Fibroblast of gingiva (primary cell): Measurements from ENCODE around the gene SETMAR.
A peak's percentile ranks its signal among the peaks of the same experiment; 100 is the strongest.
"Not testable (repeated sequence)": the region's sequence is repeated elsewhere in the genome, so short reads cannot be mapped to it uniquely, and the experiment has no call there.

Experiments
- DNase-seq: peaks from one replicate; pipeline ENCODE4 v3.0.0-alpha.2; 2011; ENCODE audit warnings: low read depth

Gene SETMAR

DNA sequence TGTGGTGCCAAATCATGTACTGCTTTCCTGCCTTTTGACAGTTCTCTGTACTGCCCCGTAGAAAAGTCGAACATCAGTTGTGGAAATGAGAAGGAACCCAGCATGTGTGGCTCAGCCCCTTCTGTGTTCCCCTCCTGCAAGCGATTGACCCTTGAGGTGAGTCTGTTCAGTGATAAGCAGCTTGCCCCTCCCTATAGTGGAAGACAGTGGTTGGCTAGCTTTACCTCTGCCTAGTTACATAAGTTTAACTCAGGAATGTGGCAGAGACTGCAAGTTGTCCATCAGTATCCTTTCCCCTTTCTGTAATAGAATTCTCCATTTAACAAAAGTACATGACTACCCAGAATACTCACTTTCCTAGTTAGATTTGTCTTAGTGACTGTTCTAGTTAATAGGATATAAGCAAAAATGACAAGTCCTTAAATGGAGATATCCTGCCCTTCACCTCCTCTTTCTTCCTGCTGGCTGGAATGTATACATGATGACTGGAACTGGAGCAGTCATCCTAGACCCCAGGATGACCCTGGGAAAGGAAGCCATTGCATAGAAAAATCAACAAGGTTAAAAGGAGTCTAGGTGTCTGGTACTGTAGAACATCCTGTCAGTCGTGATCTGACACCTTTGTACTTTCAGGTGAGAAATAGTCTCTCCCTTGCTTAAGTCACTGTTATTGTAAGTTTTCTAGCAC lies 10.6 kb downstream of the SETMAR start:
- no peak for DNase-seq

DNA sequence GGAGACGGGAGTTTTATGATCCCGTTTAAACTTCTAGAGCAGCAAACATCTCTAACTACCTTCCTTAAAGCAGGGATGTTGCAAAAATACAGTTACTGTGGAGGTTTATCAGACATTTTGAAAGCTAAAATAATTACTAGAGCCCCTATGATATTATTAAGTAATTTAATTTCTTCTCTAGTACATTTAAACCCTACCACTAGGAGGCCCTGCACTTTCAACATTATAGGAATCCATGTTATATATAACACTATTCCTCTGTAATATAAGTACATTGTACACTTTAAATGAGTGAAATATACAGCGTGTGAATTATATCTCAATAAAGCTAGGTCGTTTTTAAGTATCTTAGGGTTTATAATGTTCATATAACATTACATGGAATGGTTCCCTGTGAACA lies 11.5 kb downstream of the SETMAR start:
- no peak for DNase-seq

DNA sequence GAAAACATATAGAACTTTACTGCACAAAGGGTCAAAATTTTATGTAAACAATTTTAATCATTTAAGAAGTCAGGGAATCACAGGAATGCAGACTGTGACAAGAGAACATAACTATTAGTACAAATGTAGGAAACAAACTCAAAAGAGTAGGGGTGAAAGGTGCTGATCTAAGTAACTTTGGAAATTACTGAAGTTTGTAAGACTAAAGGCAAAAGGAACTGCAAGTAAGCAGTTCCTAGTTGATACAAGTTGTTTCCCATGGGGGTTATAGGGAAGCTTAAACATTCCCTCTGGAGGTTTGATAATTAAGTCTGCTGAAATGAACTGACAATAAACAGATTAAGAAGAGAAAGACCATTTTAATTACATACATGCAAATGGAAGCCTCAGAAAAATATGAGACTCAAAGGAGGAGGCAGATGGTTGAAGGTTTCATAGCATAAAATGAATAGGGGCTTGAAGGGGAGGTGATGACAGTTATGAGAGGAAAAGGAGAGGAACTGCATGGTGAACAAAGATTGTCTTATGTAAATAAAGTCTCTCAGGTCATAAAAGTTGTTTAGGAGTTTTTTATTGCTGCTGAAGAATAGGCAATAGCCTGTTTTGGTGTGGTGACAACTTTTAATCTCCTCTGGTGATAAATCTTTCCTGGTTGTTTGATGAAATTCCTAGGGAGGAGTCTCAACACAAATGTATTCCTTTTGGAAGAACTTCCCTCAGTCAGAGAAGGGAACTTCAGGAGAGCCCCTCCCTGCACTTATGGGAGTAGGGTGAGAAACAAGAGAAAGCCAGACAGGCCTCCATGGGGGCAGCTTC lies 17.1 kb downstream of the SETMAR start:
- DNase-seq = no peak

DNA sequence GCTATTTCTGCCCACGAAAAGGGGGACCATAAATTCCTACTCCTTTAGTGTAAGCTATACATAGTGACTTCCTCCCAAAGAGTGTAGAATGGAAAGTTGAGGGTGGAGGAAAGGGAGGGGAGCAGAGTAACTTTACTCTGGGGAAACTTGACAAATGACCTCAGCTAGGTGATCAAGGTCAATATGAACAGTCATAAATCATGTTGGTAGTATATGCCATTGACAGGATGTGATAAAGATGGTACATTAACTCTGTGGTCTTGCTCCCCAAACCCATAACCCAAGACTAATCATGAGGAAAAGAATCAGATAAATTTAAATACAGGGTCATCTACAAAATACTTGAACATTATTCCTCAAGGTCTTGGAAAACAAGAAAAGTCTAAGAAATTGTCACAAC lies 18.6 kb downstream of the SETMAR start:
- DNase-seq = no peak

DNA sequence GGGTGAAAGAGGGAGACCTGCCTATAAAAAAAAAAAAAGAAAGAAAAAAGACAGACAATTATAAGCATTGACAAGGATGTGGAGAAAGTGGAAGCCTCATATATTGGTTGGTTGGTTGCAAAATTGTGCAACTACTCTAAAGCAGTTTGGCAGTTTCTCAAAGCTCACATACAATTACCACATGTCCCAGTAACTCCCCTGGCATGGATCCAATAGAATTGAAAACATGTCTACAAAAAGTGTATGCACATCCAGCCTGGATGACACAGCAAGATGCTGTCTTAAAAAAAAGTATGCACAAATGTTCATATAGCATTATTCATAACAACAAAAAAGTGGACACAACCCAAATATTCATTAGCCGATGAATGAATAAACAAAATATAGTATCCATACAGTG lies 19.5 kb downstream of the SETMAR start:
- peak; percentile 97 for DNase-seq

DNA sequence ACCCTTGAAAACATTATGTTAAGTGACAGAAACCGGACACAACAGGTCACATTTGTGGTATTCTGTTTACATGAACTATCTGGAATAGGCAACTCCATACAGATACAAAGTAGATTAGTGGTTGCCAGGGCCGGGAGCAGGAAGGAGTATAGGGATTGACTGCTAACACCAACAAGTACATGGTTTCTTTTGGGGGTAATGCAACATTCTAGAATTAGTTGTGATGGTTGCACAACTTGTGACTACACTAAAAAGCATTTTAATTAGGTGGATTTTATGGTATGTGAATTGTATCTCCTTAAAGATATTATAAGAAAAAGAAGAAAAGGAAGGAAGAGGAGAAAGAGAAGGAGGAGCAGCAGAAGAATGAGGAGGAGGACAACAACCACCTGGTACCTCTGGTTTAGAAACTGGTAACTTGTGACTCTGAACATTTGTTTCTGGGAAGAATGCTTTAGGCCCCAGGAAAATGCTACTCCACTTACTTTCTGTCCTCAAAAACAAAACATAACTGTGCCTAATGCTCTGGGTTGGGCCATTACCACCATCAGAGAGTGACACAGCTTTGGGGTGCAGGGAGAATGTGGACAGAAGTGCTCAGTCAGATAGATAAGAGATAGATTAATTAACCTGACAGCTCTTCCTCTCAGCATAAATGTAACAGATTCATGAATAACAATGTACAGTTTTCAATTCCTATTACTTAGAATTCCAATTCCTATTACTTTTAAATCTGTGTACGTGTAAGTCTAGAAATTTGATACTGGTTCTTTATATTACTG lies 20.3 kb downstream of the SETMAR start:
- DNase-seq = peak; percentile 77

DNA sequence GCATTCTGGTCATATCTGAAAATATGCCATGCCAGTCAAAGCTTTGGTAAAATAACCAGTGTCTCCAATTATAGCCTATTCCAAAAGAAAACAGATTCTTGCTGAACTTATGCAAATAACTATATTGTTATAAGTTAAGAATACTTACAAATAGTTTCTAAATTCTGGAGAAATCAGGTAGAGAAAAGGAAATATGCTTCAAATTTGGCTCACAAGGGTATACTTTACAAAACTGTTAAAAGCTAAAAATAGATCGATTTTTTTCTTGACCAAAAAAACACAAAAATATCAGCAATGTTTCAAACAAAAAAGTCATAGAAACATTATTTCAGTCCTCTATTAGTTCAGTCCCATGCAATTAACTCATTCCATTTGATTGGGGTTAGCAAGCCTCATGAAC lies 23.7 kb downstream of the SETMAR start:
- DNase-seq = no peak

DNA sequence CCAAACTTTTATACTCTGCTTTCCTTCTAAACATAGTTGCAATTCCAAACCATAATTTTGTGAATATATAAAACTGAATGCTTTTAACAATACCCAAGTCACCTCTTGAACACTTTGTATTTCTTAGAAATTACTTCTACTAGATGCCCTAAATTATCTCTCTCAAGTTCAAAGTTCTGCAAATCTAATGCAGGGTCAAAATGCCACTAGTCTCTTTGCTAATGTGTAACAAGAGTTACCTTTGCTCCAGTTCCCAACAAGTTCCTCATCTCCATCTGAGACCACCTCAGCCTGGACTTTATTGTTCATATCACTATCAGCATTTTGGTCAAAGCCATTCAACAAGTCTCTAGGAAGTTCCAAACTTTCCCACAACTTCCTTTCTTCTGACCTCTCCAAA lies 26.6 kb downstream of the SETMAR start:
- DNase-seq = not testable (repeated sequence)

DNA sequence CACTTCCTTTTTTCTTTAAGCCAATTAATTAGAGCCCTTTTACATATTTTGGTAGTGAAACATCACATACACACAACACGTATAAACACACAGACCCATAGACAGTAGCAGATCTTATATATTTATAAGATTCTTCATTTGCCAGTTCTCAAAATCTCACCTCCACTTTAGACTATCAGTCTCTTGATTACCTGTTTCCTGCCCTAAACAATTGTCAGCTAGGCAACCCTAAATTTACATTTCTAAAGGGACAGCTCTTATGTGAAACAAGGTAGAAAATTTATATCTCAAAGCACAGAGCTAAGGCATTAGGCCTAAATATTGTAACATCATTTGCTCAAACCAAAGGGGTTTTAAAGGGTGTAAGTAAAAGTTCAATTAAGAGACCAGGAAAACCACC lies 28.9 kb downstream of the SETMAR start:
- DNase-seq = no peak

DNA sequence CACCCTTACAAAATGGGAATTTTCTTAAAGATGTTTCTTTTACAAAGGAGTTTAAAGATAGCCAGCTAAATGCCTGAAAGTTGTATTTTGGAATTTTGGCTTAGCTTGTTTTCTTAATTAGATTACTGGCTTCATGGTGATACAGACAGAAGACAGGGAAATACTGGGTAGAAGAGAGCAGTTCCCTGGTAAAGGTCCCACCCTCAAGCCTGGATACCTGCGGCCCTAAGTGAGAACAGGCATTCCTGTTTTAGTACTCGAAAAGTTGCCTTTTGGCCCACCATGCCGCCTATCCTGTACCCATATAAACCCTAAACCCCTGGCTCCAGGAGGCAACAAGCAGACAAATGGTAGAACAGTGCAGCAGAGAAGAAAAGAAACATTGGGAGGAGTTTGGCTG lies 29.4 kb downstream of the SETMAR start:
- DNase-seq = no peak

DNA sequence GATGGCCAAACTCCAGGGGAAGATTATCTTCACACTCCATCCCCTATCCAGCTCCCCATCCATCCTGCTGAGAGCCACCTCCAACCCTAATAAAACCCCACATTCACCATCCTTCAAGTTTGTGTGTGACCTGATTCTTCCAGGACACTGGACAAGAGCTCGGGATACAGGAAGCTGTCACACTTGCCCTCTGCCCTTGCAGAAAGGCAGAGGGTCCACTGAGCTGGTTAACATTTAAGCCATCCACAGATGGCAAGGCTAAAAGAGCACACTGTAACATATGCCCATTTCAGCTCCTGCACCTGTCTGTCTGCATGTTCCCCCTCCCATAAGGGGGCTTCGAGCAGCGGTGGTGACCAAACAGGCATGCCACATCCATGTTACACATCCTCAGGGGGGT lies 29.8 kb downstream of the SETMAR start:
- no peak for DNase-seq

DNA sequence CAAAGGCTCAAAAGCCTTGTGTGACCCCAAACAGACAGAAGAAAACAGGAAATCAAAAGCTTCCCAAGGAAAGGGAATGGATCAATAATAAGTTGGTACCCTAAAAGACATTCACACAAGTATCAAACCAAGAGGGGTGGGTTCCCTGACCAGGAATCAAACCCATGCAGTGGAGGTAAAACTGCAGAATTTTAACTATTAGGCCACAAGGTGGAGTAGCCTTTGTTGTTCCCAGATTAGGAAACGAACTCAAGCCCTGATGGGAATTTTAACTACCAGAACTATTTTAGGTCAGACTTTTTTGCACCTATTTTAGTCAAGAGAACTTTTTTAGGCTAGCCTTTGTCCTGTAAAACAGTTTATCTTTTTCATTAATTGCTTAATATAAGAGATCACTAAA lies 31.4 kb downstream of the SETMAR start:
- no peak for DNase-seq

DNA sequence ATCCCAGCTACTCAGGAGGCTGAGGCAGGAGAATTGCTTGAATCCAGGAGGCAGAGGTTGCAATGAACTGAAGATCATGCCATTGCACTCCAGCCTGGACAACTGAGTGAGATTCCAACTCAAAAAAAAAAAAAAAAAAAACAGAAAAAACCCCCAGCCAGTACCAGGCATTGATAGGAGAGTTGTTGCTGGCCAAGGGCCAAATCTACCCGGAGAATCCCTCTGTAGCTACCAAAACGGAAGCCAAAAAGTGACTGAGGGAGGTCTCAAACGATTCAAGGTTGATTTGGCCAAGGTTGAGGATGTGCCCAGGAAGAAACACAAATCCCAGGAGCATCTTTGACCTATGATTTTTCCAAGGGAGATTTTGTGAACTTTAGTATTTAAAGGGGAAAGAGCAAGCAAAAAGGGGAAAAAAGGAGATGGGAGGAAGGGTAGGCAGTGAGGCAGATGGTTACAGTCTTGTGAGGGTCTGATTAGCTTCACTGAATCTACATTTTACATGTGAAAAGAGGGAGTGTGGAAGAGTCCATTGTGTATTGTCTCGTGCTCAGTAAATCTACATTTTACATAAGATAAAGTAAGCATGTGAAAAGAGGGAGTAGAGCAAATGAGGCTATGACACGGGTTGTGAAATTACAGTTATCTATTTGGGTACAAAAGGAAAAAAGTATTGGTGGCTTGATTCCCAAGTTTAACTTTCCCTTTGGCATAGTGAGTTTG lies 32.8 kb downstream of the SETMAR start:
- DNase-seq = no peak

DNA sequence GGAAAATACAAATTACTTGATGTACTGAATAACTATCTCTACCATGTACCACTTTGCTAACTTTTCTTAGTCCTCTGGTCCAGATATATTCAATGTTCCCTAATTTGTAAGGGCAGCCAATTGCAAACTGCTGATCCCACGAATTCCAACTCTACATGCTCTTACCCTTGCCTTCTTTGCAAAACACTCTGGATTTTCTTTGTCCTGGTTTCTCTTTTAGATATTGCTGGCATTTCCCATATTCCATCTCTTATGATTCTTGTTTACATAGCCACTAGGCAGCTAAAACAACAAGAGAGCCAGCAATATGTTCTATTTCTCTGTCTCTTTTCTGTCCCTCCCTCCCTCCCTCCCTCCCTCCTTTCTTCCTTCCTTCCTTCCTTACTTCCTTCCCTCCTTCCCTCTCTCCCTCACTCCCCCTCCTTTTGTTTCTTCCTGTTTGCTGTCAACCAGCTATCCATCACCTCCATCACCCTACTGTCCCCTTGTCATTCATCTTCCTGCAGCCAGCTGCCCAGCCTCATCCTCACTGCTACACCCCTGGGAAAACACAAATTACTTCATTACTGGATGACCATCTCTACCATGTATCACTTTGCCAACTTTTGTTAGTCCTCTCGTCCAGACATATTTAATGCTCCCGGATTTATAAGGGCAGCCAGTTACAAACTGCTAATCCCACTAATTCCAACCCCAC lies 33.8 kb downstream of the SETMAR start:
- DNase-seq = no peak

DNA sequence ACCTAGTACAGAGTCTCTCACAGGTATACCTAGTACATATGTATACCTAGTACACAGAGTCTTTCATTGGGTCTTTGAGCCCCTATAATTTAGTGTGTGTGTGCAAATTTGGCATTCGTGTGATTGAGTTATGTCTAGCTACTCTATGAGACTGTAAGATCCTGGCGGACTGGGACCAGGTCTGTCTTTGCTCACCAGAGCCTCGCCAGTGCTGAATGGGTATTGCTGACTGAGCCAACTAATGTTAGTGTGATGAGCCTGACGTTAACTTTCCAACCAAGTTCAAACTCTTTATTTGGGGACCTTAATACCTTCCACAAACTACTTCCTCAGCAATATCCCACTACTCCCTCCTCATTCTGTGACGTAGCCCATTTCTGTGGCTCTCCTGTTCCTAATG lies 35.6 kb downstream of the SETMAR start:
- no peak for DNase-seq

DNA sequence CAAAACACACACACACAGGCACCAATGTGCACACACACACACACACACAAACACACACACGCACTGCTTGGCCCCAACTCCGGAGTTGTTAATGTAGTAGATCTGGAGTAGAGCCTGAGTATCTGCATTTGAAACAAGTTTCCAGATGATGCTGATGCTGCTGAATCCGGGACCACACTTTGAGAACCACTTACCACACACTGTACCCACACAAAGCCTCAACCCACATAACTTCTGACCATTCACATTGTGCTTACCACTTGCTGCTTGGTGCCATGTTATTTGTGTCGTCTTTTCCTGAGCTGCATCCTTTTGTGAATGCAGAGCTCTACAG lies 36.9 kb downstream of the SETMAR start:
- DNase-seq = no peak

DNA sequence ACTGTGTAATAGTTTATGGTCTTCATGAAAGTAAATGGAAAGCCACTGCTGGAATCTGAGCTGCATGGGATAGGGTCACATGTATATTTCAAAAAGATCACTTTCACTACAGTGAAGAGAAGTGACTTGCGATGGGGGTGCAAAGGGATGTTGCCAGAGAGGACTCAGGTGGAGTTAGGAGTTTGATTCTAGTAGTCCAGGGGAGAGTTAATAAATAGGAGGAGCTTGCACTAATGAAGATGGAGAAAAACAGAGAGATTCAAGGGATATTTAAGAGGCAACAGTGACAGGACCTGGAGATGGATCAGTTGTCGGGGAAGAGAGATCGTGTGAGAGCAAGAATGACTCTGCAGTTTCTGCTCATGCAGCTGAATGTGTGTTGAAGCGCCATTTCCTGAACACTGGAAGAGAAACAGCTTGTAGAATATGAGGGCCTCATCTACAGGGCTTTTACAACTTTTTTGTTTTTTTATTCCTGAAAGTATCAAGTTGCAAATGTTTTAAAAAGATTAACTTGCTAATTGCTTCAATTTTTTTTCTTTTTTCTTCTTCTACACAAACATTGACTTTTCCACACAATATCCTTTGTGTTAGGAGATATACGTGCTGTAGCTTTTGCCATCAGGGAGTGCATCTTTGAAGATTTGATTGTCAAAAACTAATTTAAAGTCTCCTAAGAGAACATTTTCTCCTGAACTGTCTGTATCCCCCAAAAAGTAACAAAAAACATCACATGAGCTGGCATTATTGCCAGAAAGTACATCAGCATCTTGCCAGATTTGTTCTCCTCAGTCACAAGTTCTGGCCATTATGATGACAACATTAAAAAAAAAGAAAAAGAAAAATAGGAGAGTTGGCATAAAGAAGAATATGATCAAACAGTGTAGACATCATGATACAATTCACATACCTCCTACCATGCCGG lies 37.5 kb downstream of the SETMAR start:
- DNase-seq = no peak

DNA sequence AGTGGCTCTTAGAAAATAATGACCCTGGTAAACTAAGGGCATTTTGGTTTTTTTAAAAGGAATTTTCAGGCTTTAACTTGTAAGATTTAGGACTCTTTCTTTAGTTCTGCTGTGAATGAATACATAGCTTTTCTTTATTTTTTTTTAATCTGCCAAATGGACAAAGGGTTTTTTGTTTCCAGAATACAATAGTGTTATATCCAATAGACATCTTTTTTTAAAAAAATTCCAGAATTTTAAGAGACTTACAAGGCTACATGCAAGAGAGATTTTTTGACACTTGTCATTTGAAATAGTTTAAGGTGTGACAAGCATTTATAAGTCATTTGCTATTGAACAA lies 38.1 kb downstream of the SETMAR start:
- no peak for DNase-seq

DNA sequence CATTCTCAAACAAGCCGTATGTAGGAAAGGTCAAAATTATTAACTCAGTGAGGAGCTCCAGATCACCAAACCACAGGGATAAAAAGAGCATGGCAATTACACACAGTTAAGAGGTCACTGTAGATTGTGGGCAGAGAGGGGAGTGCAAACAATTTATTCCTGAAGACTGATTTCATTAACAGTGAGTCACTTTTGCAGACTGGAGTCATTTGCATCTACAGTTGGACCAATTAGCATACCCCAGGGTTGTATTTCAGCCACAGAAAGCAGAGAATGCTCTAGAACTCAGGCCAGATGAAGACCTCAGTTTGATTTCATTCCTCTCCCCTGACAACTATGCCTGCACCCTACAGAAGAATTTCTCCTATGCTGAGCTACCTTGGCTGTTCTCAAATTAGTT lies 40.1 kb downstream of the SETMAR start:
- peak; percentile 78 for DNase-seq

DNA sequence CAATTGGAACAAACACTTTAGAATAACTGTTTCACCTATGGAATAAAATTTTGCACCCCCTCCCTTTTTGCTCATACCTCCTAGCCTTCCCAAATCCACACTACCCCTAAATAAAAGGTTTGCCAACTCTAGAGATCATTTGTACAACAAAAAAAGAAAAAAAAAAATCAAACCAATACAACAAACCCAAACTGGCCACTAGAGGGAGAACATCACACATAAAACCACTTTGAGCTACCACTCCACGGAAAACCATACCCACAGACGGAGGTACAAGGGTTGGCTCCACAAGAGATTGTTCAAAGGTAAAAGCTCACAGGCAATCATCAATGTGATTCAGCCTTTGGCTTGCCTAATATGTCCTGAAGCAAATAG lies 47.6 kb downstream of the SETMAR start:
- DNase-seq = peak; percentile 67
